PC-9 (cell line): ENCODE measurements around the gene DPH6. TPM values are rescaled to one million over a fixed set of nuclear protein-coding genes. Genes with fewer than 3 reads are reported as not detected.

ENCODE experiments used
- BruUV-seq: library from RNA; stranded (reverse); fragments of 400-500 nt; replicated peaks from 2 replicates; lab custom pipeline; 2021; lab: Mats Ljungman, UMichigan
- CTCF ChIA-PET: fragments of 300-600 bp; sonication (Branson Sonifier 250); formaldehyde crosslinking; loops from one replicate; lab custom pipeline; 2022; ENCODE audit warnings: antibody characterized with exemption; lab: Charles Lee
- POLR2A ChIA-PET: fragments of 300-600 bp; sonication (Branson Sonifier 250); formaldehyde crosslinking; loops from one replicate; lab custom pipeline; 2022; ENCODE audit warnings: antibody characterized with exemption; ENCODE audit not compliant: unreplicated experiment; lab: Charles Lee
- DNase-seq, 2 experiments: peaks; one replicate each; pipeline versions ENCODE4 v3.0.0 to v3.0.0-alpha.2; 2015 to 2022; ENCODE audit warnings: mixed read lengths in 1 of 2
- H2AFZ ChIP-seq: fragments of 200-600 bp; sonication (generic); 2 replicates; pipeline ENCODE4 v1.8.1; 2017; ENCODE audit warnings: antibody characterized with exemption
- H3F3A ChIP-seq: fragments of 200-600 bp; sonication (generic); 2 replicates; pipeline ENCODE4 v1.8.1; 2017; ENCODE audit warnings: antibody characterized with exemption, mild to moderate bottlenecking, low read depth; ENCODE audit not compliant: insufficient read depth
- H3K27ac ChIP-seq: fragments of 200-600 bp; sonication (generic); 2 replicates; pipeline ENCODE4 v1.6.1; 2016; ENCODE audit warnings: mixed run types
- H3K27me3 ChIP-seq: fragments of 200-600 bp; sonication (generic); 2 replicates; pipeline ENCODE4 v1.6.1; 2016; ENCODE audit warnings: low read depth, mixed run types; ENCODE audit not compliant: insufficient read depth
- H3K36me3 ChIP-seq: fragments of 200-600 bp; sonication (generic); 2 replicates; pipeline ENCODE4 v1.6.1; 2016; ENCODE audit warnings: low read depth, mixed run types
- H3K4me1 ChIP-seq: fragments of 200-600 bp; sonication (generic); replicated peaks from 2 replicates; pipeline ENCODE4 v1.6.1; 2016; ENCODE audit warnings: mixed run types; ENCODE audit not compliant: insufficient read depth
- H3K4me2 ChIP-seq: fragments of 200-600 bp; sonication (generic); 2 replicates; pipeline ENCODE4 v1.6.1; 2017; ENCODE audit warnings: mixed run types
- H3K4me3 ChIP-seq: fragments of 200-600 bp; sonication (generic); 2 replicates; pipeline ENCODE4 v1.6.1; 2016; ENCODE audit warnings: mixed run types
- H3K79me2 ChIP-seq: fragments of 200-600 bp; sonication (generic); 2 replicates; pipeline ENCODE4 v1.6.1; 2017; ENCODE audit warnings: low read depth, mixed run types
- H3K9me2 ChIP-seq: fragments of 200-600 bp; sonication (generic); 2 replicates; pipeline ENCODE4 v1.8.1; 2017; ENCODE audit warnings: mild to moderate bottlenecking; ENCODE audit not compliant: insufficient read depth
- H3K9me3 ChIP-seq: fragments of 200-600 bp; sonication (generic); 2 replicates; pipeline ENCODE4 v1.8.1; 2016; ENCODE audit warnings: low read depth; ENCODE audit not compliant: insufficient read depth
- H4K20me1 ChIP-seq: fragments of 200-600 bp; sonication (generic); 2 replicates; pipeline ENCODE4 v1.8.1; 2017; ENCODE audit not compliant: insufficient read depth
- EZH2 ChIP-seq: fragments of 200-600 bp; sonication (generic); IDR thresholded peaks from 2 replicates; pipeline ENCODE4 v1.8.0; 2017; ENCODE audit warnings: antibody characterized with exemption, low read depth
- intact Hi-C: fragments of 100-400 bp; cut with micrococcal nuclease; formaldehyde crosslinking; loops from one replicate; pipeline ENCODE4 v1.10.0; 2022; ENCODE audit not compliant: unreplicated experiment
- total RNA-seq: library from RNA; stranded (reverse); gene quantifications from 2 replicates; pipeline ENCODE4 v1.2.3, GENCODE V29; 2021
- TF ChIP-seq, protein P1 (sequence below): fragments of 200-600 bp; sonication (generic); conservative IDR thresholded peaks from 2 replicates; pipeline ENCODE4 v1.6.1; 2017; ENCODE audit warnings: mixed run types, antibody characterized with exemption, mild to moderate bottlenecking, moderate library complexity

The DPH6 gene
- total RNA-seq, 1 experiment from 2014 or later: 14.8 TPM

- ChIA-PET POLR2A (no interaction called here), CTCF (no interaction called here)
- peak overlapping the region; percentile 72 for H3K4me3 ChIP-seq
- no peaks in the 10 kb centered on the region for H3K36me3 ChIP-seq
- H3F3A ChIP-seq: peaks cover 9% of the 10 kb centered on the region; the same call in 1 of the 2 replicates
- intact Hi-C loops: loop anchor here (5.0 kb wide), 1 partner anchor 152 kb away; no protein-coding TSS in a partner anchor
- no peaks in the 10 kb centered on the region for H3K27me3 ChIP-seq
- peak; percentile 32 to 35 for DNase-seq
- peaks cover 10% of the 10 kb centered on the region for H3K79me2 ChIP-seq
- H3K9me2 ChIP-seq: no peaks in the 10 kb centered on the region
- peak overlapping the region; percentile 94 for H3K27ac ChIP-seq
- H3K4me1 ChIP-seq: peaks cover 10% of the 10 kb centered on the region
- BruUV-seq: TSS peak; percentile 88
- no peak for TF ChIP-seq EZH2
- TF ChIP-seq, protein P1, sequence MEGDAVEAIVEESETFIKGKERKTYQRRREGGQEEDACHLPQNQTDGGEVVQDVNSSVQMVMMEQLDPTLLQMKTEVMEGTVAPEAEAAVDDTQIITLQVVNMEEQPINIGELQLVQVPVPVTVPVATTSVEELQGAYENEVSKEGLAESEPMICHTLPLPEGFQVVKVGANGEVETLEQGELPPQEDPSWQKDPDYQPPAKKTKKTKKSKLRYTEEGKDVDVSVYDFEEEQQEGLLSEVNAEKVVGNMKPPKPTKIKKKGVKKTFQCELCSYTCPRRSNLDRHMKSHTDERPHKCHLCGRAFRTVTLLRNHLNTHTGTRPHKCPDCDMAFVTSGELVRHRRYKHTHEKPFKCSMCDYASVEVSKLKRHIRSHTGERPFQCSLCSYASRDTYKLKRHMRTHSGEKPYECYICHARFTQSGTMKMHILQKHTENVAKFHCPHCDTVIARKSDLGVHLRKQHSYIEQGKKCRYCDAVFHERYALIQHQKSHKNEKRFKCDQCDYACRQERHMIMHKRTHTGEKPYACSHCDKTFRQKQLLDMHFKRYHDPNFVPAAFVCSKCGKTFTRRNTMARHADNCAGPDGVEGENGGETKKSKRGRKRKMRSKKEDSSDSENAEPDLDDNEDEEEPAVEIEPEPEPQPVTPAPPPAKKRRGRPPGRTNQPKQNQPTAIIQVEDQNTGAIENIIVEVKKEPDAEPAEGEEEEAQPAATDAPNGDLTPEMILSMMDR: no peak
- H3K4me2 ChIP-seq: peak overlapping the region; percentile 80
- H2AFZ ChIP-seq: peak overlapping the region; percentile 86
- H3K9me3 ChIP-seq: no peaks in the 10 kb centered on the region
- H4K20me1 ChIP-seq: no peaks in the 10 kb centered on the region
Measured at GRCh38 chr15:35545316-35545823, 595 bp downstream of the DPH6 start.

DNA sequence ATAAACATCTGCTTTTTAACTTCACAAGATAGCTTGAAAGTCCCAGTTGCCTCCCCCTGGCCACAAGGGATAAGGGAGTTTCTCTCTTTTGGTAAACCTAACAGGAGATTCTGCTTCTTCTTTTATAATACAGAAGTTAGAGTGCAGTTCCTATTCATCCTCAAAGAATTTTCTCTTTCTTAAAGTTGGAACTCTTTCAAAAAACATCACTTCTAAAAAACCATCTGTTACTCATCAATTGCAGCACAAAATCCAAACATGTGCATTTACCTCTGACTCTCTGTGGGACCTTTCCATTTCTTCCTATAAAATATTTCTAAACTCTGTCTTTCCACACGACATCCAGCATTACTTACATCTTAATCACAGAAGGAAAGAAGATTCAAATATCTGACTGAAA is 5.1 kb downstream of the DPH6 start:
- no peaks in the 10 kb centered on the region for H3K36me3 ChIP-seq
- no peaks in the 10 kb centered on the region for H3K27me3 ChIP-seq
- no peak overlapping the region for H3K4me3 ChIP-seq
- no peaks in the 10 kb centered on the region for H3K9me2 ChIP-seq
- H3K9me3 ChIP-seq: no peaks in the 10 kb centered on the region
- intact Hi-C loops: no loop called here
- 0 out of 2 replicates have a peak, but pooled peaks cover 4% of the 10 kb centered on the region for H3F3A ChIP-seq
- no peak for TF ChIP-seq EZH2
- TF ChIP-seq, protein P1: no peak
- no peak overlapping the region for H3K27ac ChIP-seq
- ChIA-PET CTCF (no interaction called here), POLR2A (no interaction called here)
- no peaks in the 10 kb centered on the region for H4K20me1 ChIP-seq
- no peak for DNase-seq
- H3K79me2 ChIP-seq: no peaks in the 10 kb centered on the region
- H3K4me2 ChIP-seq: no peak overlapping the region
- peaks cover 6% of the 10 kb centered on the region for H3K4me1 ChIP-seq
- no TSS peak for BruUV-seq
- H2AFZ ChIP-seq: no peak overlapping the region

GRCh38 chr15:35540021-35540420 is 5.9 kb downstream of the DPH6 start:
- H3K4me2 ChIP-seq: no peak overlapping the region
- no TSS peak for BruUV-seq
- ChIA-PET CTCF (no interaction called here), POLR2A (no interaction called here)
- H4K20me1 ChIP-seq: no peaks in the 10 kb centered on the region
- H3K9me2 ChIP-seq: no peaks in the 10 kb centered on the region
- peaks cover 6% of the 10 kb centered on the region for H3K4me1 ChIP-seq
- intact Hi-C loops: no loop called here
- no peaks in the 10 kb centered on the region for H3K36me3 ChIP-seq
- no peak for DNase-seq
- H3F3A ChIP-seq: no peaks in the 10 kb centered on the region
- H3K27ac ChIP-seq: no peak overlapping the region
- H3K79me2 ChIP-seq: no peaks in the 10 kb centered on the region
- no peak overlapping the region for H3K4me3 ChIP-seq
- no peaks in the 10 kb centered on the region for H3K9me3 ChIP-seq
- TF ChIP-seq, protein P1: no peak
- TF ChIP-seq EZH2: no peak
- H3K27me3 ChIP-seq: no peaks in the 10 kb centered on the region
- no peak overlapping the region for H2AFZ ChIP-seq
